A549 (cell line): ENCODE data around the gene GSKIP. TPM values are rescaled to one million over a fixed set of nuclear protein-coding genes. Genes with fewer than 3 reads are reported as not detected.

Experiments used
- ATAC-seq, 2 experiments: fragments of 200-7000 bp in 1 of 2; fragments of >200 bp in 1 of 2; cut with Nextera tagmentation in 1 of 2; cut with Tn5 transposase in 1 of 2; 3 replicates each; pipeline versions ENCODE4 v1.8.0 to v1.9.1; 2018 to 2020; ENCODE audit warnings: mild to moderate bottlenecking in 1 of 2, moderate library complexity in 1 of 2
- CTCF ChIA-PET: fragments of 300-600 bp; sonication (Branson Sonifier 250); formaldehyde crosslinking; extraction: SDS; loops from one replicate; lab custom pipeline; 2021; ENCODE audit warnings: antibody characterized with exemption, inconsistent platforms; lab: Yijun Ruan, JAX
- POLR2A ChIA-PET: fragments of 350-600 bp; formaldehyde crosslinking; extraction: SDS; loops from one replicate; lab custom pipeline; 2021; ENCODE audit warnings: antibody characterized with exemption, inconsistent platforms; lab: Yijun Ruan, JAX
- DNase-seq, 2 experiments: peaks; one replicate each; pipeline versions ENCODE4 v3.0.0 to v3.0.0-alpha.2; 2011 to 2016; ENCODE audit warnings: low read depth in 1 of 2, low spot score in 1 of 2
- FAIRE-seq: peaks from 2 replicates; lab custom pipeline; 2011; peaks lifted over from hg19 to GRCh38; lab: Jason Lieb, UNC
- H3K27ac ChIP-seq, 2 experiments: fragments of >200 bp; sonication (Bioruptor Twin); formaldehyde crosslinking; 3 replicates each; pipeline ENCODE4 v1.5.1; 2016 to 2017
- H3K4me1 ChIP-seq: fragments of >200 bp; sonication (Bioruptor Twin); formaldehyde crosslinking; 3 replicates; pipeline ENCODE4 v1.6.1; 2016
- H3K4me2 ChIP-seq: fragments of >200 bp; sonication (Bioruptor Twin); formaldehyde crosslinking; 3 replicates; pipeline ENCODE4 v1.6.1; 2016
- H3K4me3 ChIP-seq: fragments of >200 bp; sonication (Bioruptor Twin); formaldehyde crosslinking; 3 replicates; pipeline ENCODE4 v1.5.1; 2016
- H3K9me3 ChIP-seq: fragments of >200 bp; sonication (Bioruptor Twin); formaldehyde crosslinking; 3 replicates; pipeline ENCODE4 v1.6.1; 2016
- CBX8 ChIP-seq: fragments of 200-600 bp; sonication (generic); IDR thresholded peaks from 2 replicates; pipeline ENCODE4 v1.6.1; 2016
- CHD4 ChIP-seq: fragments of 200-600 bp; sonication (generic); IDR thresholded peaks from 2 replicates; pipeline ENCODE4 v1.6.1; 2016; ENCODE audit warnings: antibody characterized with exemption, mild to moderate bottlenecking, borderline replicate concordance
- EHMT2 ChIP-seq: fragments of 200-600 bp; sonication (generic); IDR thresholded peaks from 2 replicates; pipeline ENCODE4 v1.6.1; 2016; ENCODE audit warnings: antibody characterized with exemption, low read depth, mild to moderate bottlenecking, moderate library complexity
- EP300 ChIP-seq, 2 experiments: fragments of >200 bp; sonication (Bioruptor Twin); formaldehyde crosslinking; IDR thresholded peaks; 2 replicates in 1 of 2; 3 replicates in 1 of 2; pipeline ENCODE4 v1.6.1; 2016 to 2017
- FOSB ChIP-seq: fragments of 250-450 bp; sonication (Bioruptor Pico); IDR thresholded peaks from 2 replicates; pipeline ENCODE4 v1.5.0; 2020; ENCODE audit warnings: mild to moderate bottlenecking, moderate library complexity
- FOSL2 ChIP-seq, 2 experiments: fragments of 450-650 bp in 1 of 2; fragments of >200 bp in 1 of 2; sonication (Bioruptor Twin) in 1 of 2; formaldehyde crosslinking; IDR thresholded peaks; 2 replicates each; pipeline versions ENCODE4 v1.5.0 to v1.6.1; 2016 to 2020; ENCODE audit warnings: mild to moderate bottlenecking in 1 of 2, moderate library complexity in 1 of 2
- FOXS1 ChIP-seq: fragments of 250-450 bp; sonication (Bioruptor Pico); IDR thresholded peaks from 2 replicates; pipeline ENCODE4 v1.5.0; 2020; ENCODE audit warnings: mild to moderate bottlenecking, moderate library complexity
- GATA3 ChIP-seq: IDR thresholded peaks from 2 replicates; pipeline ENCODE4 v1.6.1; 2012; ENCODE audit warnings: borderline replicate concordance
- HDAC2 ChIP-seq: fragments of 200-600 bp; sonication (generic); IDR thresholded peaks from 2 replicates; pipeline ENCODE4 v1.6.1; 2016
- HEYL ChIP-seq: fragments of 250-450 bp; sonication (Bioruptor Pico); IDR thresholded peaks from 2 replicates; pipeline ENCODE4 v1.8.0; 2021; ENCODE audit warnings: mild to moderate bottlenecking, moderate library complexity
- HOXB13 ChIP-seq: fragments of 250-450 bp; sonication (Bioruptor Pico); IDR thresholded peaks from 2 replicates; pipeline ENCODE4 v1.5.0; 2020; ENCODE audit warnings: low read depth, mild to moderate bottlenecking, moderate library complexity
- HOXB5 ChIP-seq: fragments of 250-450 bp; sonication (Bioruptor Pico); IDR thresholded peaks from 2 replicates; pipeline ENCODE4 v1.5.0; 2020; ENCODE audit warnings: mild to moderate bottlenecking, moderate library complexity
- KDM1A ChIP-seq: fragments of 200-600 bp; sonication (generic); IDR thresholded peaks from 2 replicates; pipeline ENCODE4 v1.6.1; 2016; ENCODE audit warnings: low read depth, mild to moderate bottlenecking
- KDM5A ChIP-seq: fragments of 200-600 bp; sonication (generic); IDR thresholded peaks from 2 replicates; pipeline ENCODE4 v1.6.1; 2016; ENCODE audit warnings: antibody characterized with exemption, mild to moderate bottlenecking
- MYC ChIP-seq: IDR thresholded peaks from 2 replicates; pipeline ENCODE4 v1.6.1; 2012; ENCODE audit warnings: mild to moderate bottlenecking, inconsistent platforms, low read length, improper control_type of control experiment, borderline replicate concordance
- NR3C1 ChIP-seq: fragments of >200 bp; sonication (Bioruptor Twin); formaldehyde crosslinking; IDR thresholded peaks from 3 replicates; pipeline ENCODE4 v1.6.1; 2017
- PHF8 ChIP-seq: fragments of 200-600 bp; sonication (generic); IDR thresholded peaks from 2 replicates; pipeline ENCODE4 v1.6.1; 2016; ENCODE audit warnings: low read depth, mild to moderate bottlenecking, antibody characterized with exemption, moderate library complexity, borderline replicate concordance
- RNF2 ChIP-seq: fragments of 200-600 bp; sonication (generic); IDR thresholded peaks from 2 replicates; pipeline ENCODE4 v1.6.1; 2016; ENCODE audit warnings: low read depth, mild to moderate bottlenecking, antibody characterized with exemption, moderate library complexity, borderline replicate concordance
- TP53 ChIP-seq: fragments of 250-450 bp; sonication (Bioruptor Pico); IDR thresholded peaks from 2 replicates; pipeline ENCODE4 v1.5.0; 2021; ENCODE audit warnings: mild to moderate bottlenecking, moderate library complexity
- ZNF302 ChIP-seq: fragments of 250-450 bp; sonication (Bioruptor Pico); IDR thresholded peaks from 2 replicates; pipeline ENCODE4 v1.9.0; 2021; ENCODE audit warnings: inconsistent platforms, mild to moderate bottlenecking, moderate library complexity
- WGBS: methylation state at CpG from one replicate; pipeline ENCODE4 v1.1.6; 2017; ENCODE audit errors: missing lambda C conversion rate; 5-methylcytosine and 5-hydroxymethylcytosine counted together
- polyA plus RNA-seq, 4 experiments: library from polyadenylated mRNA; depleted of rRNA in 3 of 4; stranded (reverse); fragments of >200 nt; fragmentation: RNase III in 1 of 4; extraction: RNeasy Plus Mini Kit Qiagen cat#74134 plus additional on column Dnase treatment in 1 of 4; gene quantifications; 2 replicates in 3 of 4; 3 replicates in 1 of 4; pipeline ENCODE4 v1.2.3, GENCODE V29; 2011 to 2017
- TF ChIP-seq, protein P1 (sequence below): IDR thresholded peaks from 2 replicates; pipeline ENCODE4 v1.6.1; 2012
- TF ChIP-seq, protein P2 (sequence below): fragments of 200-600 bp; sonication (generic); IDR thresholded peaks from 2 replicates; pipeline ENCODE4 v1.6.1; 2016; ENCODE audit warnings: antibody characterized with exemption, mild to moderate bottlenecking, moderate library complexity
- TF ChIP-seq, protein P3 (sequence below): fragments of >200 bp; sonication (Bioruptor Twin); formaldehyde crosslinking; IDR thresholded peaks from 3 replicates; pipeline ENCODE4 v1.5.1; 2016

The GSKIP gene
- polyA plus RNA-seq, 2 of the 4 experiments (the other 2 are of a cell fraction): 30.9 to 57.8 TPM

DNA sequence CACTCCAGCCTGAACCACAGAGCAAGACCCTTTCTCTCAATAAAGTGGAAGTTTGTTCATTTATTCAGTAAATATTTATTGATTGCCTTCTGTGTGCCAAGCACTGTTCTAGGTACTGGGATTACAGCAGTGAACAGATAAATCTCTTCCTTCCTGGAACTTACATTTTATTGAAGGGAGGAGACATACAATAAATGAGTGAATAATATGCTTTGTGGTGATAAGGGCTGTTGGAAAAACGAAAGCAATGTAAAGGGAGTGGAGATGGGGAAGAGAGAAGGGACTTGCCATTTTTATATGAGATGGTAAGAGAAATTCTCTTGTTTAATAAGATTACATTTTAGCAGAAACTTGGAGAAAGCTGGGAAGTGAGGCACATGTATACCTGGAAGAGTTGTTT lies 1.6 kb downstream of the GSKIP start:
- no peak for TF ChIP-seq FOSL2 (IDR thresholded peaks at IDR 0.05)
- TF ChIP-seq FOSL2 (CRISPR knock-in tag; IDR thresholded peaks at IDR 0.05): no peak
- TF ChIP-seq, all 56 proteins: peak for 0
- 70% methylated on average over 1 of the region's 1 CpG for WGBS
- Histone ChIP-seq H3K27ac (no peak overlapping the region), H3K9me3 (no peaks in the 10 kb centered on the region), H3K4me2 (peak overlapping the region; percentile 94), H3K4me1 (peaks cover 19% of the 10 kb centered on the region; the same call in 2 of the 3 replicates), H3K4me3 (no peak overlapping the region)
- CTCF ChIA-PET: no interaction called here
- POLR2A ChIA-PET: no interaction called here
- DNase-seq (no peak), ATAC-seq (no peak), FAIRE-seq (no peak)

DNA sequence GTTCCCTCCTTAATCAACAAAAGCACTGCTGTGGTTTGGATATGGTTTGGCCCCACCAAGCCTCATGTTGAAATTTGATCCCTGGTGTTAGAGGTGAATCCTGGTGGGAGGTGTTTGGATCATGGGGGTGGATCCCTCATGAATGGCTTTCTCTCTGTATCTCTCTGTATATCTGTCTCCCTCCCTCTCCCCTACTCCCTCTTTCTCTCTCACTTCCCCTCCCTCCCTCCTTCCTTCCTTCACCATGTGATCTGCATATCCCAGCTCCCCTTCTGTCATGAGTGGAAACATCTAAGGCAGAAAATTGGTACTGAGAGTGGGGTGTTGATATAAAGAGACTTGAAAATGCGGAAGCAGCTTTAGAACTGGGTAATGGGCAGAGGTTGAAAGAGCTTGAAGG lies 5.2 kb downstream of the GSKIP start:
- H3K4me1 ChIP-seq: peaks cover 9% of the 10 kb centered on the region; the same call in 2 of the 3 replicates
- DNase-seq (no peak), ATAC-seq (no peak)
- ChIA-PET CTCF (interaction anchor here (0.6 to 0.9 kb wide), 2 partner anchors 13 to 54 kb away, joined by 3 to 4 read pairs; no protein-coding TSS in a partner anchor), POLR2A (no interaction called here)
- H3K4me2 ChIP-seq: no peak overlapping the region
- H3K4me3 ChIP-seq: no peak overlapping the region
- no peak overlapping the region for H3K27ac ChIP-seq
- TF ChIP-seq CBX8 (no peak), FOXS1 (CRISPR knock-in tag) (no peak)
- TF ChIP-seq, protein P1, sequence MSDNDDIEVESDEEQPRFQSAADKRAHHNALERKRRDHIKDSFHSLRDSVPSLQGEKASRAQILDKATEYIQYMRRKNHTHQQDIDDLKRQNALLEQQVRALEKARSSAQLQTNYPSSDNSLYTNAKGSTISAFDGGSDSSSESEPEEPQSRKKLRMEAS: no peak
- TF ChIP-seq, all 56 proteins: peak for 0
- WGBS: 97% methylated on average over 1 of the region's 1 CpG
- FAIRE-seq: no peak
- H3K9me3 ChIP-seq: no peaks in the 10 kb centered on the region

DNA sequence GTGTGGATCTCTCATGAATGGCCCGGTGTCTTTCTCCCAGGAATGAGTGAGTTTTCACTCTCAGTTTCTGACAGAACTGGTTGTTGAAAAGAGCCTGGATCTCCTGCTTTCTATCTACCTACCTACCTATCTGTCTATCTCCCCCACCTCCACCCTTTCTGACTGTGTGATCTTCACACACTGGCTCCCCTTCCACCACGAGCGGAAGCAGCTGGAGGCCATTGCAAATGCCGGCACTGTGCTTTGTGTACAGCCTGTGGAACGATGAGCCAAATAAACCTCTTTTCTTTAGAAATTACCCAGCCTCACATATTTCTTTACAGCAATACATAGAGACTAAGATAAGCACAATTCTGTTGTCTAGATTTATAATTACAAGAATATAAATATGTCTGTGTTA lies 7.2 kb downstream of the GSKIP start:
- no peak for FAIRE-seq
- H3K27ac ChIP-seq: no peak overlapping the region
- CTCF ChIA-PET: interaction anchor here (1.4 kb wide), 1 partner anchor 14 kb away, joined by 3 read pairs; no protein-coding TSS in a partner anchor
- no peak for ATAC-seq
- H3K4me3 ChIP-seq: no peak overlapping the region
- no peak for DNase-seq
- no peaks in the 10 kb centered on the region for H3K4me1 ChIP-seq
- no peaks in the 10 kb centered on the region for H3K9me3 ChIP-seq
- H3K4me2 ChIP-seq: no peak overlapping the region
- POLR2A ChIA-PET: no interaction called here
- TF ChIP-seq FOSB (CRISPR knock-in tag): no peak
- TF ChIP-seq, protein P2, sequence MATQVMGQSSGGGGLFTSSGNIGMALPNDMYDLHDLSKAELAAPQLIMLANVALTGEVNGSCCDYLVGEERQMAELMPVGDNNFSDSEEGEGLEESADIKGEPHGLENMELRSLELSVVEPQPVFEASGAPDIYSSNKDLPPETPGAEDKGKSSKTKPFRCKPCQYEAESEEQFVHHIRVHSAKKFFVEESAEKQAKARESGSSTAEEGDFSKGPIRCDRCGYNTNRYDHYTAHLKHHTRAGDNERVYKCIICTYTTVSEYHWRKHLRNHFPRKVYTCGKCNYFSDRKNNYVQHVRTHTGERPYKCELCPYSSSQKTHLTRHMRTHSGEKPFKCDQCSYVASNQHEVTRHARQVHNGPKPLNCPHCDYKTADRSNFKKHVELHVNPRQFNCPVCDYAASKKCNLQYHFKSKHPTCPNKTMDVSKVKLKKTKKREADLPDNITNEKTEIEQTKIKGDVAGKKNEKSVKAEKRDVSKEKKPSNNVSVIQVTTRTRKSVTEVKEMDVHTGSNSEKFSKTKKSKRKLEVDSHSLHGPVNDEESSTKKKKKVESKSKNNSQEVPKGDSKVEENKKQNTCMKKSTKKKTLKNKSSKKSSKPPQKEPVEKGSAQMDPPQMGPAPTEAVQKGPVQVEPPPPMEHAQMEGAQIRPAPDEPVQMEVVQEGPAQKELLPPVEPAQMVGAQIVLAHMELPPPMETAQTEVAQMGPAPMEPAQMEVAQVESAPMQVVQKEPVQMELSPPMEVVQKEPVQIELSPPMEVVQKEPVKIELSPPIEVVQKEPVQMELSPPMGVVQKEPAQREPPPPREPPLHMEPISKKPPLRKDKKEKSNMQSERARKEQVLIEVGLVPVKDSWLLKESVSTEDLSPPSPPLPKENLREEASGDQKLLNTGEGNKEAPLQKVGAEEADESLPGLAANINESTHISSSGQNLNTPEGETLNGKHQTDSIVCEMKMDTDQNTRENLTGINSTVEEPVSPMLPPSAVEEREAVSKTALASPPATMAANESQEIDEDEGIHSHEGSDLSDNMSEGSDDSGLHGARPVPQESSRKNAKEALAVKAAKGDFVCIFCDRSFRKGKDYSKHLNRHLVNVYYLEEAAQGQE: no peak
- no peak for TF ChIP-seq RNF2
- no peak for TF ChIP-seq HOXB5
- no peak for TF ChIP-seq PHF8
- no peak for TF ChIP-seq HOXB13 (CRISPR knock-in tag)
- TF ChIP-seq ZNF302: no peak
- no peak for TF ChIP-seq CHD4
- TF ChIP-seq HEYL: no peak
- no peak for TF ChIP-seq TP53 (CRISPR knock-in tag)
- TF ChIP-seq, protein P3, sequence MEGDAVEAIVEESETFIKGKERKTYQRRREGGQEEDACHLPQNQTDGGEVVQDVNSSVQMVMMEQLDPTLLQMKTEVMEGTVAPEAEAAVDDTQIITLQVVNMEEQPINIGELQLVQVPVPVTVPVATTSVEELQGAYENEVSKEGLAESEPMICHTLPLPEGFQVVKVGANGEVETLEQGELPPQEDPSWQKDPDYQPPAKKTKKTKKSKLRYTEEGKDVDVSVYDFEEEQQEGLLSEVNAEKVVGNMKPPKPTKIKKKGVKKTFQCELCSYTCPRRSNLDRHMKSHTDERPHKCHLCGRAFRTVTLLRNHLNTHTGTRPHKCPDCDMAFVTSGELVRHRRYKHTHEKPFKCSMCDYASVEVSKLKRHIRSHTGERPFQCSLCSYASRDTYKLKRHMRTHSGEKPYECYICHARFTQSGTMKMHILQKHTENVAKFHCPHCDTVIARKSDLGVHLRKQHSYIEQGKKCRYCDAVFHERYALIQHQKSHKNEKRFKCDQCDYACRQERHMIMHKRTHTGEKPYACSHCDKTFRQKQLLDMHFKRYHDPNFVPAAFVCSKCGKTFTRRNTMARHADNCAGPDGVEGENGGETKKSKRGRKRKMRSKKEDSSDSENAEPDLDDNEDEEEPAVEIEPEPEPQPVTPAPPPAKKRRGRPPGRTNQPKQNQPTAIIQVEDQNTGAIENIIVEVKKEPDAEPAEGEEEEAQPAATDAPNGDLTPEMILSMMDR: no peak
- no peak for TF ChIP-seq KDM1A
- TF ChIP-seq HDAC2: no peak
- TF ChIP-seq GATA3: no peak
- no peak for TF ChIP-seq EP300 (IDR thresholded peaks at IDR 0.05)
- no peak for TF ChIP-seq KDM5A
- no peak for TF ChIP-seq FOXS1 (CRISPR knock-in tag)
- TF ChIP-seq EHMT2: no peak
- no peak for TF ChIP-seq MYC
- no peak for TF ChIP-seq NR3C1
- 96% methylated on average over 5 of the region's 5 CpGs for WGBS
